Erythroblast (primary cell): ENCODE results near the gene CCDC134.

Source experiments
- DNase-seq, 2 experiments: peaks; one replicate each; lab custom pipeline; 2025; lab: John Stamatoyannopoulos, UW
- GATA1 ChIP-seq: IDR thresholded peaks from 2 replicates; pipeline ENCODE4 v1.6.1; 2011; ENCODE audit warnings: low read depth, mild to moderate bottlenecking, control low read depth, low read length, moderate library complexity
- POLR2A ChIP-seq: IDR thresholded peaks from 2 replicates; pipeline ENCODE4 v1.6.1; 2011; ENCODE audit warnings: mild to moderate bottlenecking, low read length

The CCDC134 gene

DNA sequence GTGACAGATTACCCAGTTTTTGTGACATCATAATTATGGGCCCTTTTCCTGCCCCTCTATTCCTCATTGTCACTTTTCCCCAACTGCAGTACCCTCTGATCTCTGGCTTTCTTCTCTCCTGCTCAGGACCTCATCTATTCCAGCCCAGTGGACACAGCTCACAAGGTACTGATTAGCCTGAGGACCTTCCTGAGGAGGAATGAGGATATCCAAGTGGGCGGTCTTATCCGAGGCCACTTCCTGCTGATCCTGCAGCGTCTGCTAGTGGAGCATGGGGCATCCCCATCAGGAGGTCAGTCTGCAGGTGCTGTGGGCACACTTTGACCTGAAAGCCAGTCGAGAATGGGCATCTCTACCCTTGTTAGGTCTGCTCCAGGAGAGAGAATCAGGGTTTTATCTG, 24.5 kb upstream of the CCDC134 start:
- TF ChIP-seq POLR2A (no peak), GATA1 (no peak)
- DNase-seq, result no peak

DNA sequence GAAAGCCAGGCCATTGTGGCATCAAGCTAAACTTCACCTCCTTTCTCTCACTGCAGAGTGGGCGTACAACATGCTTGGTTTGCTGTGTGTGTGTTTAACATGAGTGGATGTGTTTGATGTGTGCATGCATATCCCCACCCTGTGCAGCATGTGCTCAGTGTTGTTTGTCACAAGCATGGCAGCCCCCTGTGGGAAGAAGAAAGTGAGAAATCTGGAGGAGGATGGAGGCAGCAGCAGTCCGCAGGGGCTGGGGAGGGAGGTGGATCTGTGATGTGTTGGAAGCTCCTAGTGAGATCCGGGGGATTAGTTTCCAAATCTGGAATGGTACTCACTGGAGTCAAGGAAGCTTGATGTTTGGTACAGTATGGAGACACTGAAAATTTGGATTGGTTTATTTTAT, 24.1 kb upstream of the CCDC134 start:
- DNase-seq, result no peak
- TF ChIP-seq GATA1 (no peak), POLR2A (no peak)

DNA sequence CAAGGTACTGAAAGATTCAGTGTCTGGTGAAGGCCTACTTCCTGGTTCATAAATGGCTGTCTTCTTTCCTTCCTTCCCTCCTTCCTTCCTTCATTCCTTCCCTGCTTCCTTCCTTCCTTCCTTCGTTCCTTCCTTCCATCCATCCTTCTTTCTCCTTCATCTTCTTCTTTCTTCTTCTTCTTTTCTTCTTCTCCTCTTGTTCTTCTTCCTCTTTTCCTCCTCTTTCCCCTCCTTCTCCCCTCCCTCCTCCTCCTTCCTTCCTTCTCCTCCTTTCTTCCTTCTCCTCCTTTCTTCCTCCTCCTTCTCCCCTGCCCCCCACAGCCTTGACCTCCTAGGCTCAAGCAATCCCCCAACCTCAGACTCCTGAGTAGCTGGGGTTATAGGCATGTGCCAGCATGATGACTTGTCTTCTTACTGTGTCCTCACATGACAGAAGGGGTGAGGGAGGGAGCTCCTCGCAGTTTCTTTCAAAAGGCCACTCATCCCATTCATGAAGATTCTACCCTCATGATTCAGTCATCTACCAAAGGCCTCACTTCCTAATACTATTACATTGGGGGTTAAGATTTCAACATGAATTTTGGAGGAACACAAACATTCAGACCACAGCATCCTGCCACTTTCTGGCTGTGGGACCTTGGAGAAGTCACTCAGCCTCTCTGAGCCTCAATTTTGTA, 22.6 kb upstream of the CCDC134 start:
- TF ChIP-seq GATA1 (no peak), POLR2A (no peak)
- DNase-seq, result no peak

DNA sequence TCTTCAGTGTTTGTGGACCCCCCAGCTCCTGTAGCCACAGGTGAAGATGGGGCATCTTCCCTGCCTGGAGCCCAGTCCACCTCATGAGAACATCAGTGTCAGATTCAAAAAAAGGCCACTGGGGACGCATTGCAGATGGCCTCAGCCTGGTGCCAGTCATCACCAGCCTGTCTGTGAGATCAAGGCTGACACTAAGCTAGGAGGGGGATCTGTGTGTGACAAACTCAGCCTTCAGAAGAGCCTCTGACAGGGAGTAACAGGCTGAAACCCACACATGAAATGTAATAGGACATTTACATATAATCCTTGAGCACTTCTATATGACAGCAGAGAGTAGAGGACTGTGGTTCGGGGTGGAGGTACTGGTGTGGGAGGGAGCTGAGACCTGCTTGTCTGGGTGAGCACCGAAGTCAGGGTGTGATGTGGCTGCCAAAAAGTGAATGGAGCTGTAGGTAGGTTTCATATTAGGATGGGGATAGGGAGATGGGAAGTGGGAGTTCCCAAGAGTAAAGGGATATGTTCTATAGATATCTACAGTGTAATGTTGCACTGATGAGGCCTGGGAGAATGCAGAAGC, 20.5 kb upstream of the CCDC134 start:
- no peak for DNase-seq
- TF ChIP-seq GATA1, result no peak
- TF ChIP-seq POLR2A, result no peak

DNA sequence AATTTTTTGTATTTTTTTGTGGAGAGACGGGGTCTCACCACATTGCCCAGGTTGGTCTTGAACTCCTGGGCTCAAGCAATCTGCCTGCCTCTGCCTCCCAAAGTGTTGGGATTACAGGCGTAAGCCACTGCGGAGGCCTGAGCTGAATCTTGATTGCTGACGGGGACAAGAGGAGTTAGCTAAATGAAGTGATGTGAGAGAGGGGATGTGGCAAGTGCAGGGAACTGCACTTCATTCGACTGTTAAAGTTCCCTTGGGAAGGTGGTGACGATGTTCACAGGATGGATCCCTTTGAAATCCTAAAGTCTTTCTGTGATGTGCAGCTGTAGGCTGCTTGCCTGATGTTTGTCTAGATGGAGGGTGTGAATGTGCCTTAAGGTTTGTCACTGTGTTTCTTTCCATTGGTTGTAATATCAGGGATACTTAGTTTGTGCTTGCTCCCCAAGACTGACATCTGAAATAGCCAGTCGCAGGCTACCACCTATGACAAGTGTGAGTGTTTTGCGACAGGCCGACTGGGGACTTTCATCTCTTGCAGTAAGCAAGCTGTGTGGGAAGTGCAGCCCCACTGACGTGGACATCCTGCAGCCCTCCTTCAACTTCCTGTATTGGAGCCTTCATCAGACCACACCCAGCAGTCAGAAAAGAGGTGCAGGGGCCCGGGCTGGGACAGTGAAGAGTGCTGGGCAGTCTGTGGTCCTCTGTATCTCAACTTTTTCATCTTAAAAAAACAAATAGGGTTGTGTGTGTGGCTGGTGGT, 19.6 kb upstream of the CCDC134 start:
- TF ChIP-seq POLR2A (no peak), GATA1 (no peak)
- DNase-seq, result peak; percentile 19 to 39

DNA sequence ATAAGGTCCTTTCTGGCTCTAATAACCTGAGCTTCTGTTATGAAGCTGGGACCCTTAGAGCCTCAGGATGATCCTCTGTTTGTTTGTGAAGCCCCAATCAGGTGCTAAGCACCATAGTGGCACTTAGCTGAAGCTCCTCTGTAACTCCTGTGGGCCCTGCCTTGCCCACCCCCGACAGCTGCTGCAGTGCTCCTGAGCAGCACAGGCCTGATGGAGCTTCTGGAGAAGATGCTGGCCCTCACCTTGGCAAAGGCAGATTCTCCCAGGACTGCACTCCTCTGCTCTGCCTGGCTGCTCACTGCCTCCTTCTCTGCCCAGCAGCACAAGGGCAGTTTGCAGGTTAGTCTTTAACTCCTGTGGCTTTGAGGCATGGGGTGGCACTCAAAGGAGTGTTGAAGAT, 19.0 kb upstream of the CCDC134 start:
- no peak for DNase-seq
- no peak for TF ChIP-seq POLR2A
- no peak for TF ChIP-seq GATA1

DNA sequence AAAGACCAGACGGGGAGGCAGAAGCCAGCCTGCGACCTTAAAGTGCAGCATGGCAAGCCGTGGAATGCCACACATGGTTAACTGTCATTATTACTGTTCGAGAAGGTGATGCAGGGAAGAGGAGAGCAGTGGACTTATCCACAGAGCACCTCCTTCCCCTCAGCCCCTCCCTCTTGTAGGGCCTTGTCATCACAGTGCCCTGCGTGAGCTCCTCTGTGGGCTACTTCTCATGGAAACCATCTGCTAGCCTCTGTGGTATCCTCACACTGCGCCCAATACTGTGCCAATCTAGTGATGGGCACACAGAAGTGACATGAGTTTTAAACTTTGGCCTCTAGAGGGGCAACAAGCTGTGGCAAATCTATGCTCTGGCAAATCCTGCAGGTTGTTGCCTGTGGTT, 18.2 kb upstream of the CCDC134 start:
- DNase-seq, result no peak

DNA sequence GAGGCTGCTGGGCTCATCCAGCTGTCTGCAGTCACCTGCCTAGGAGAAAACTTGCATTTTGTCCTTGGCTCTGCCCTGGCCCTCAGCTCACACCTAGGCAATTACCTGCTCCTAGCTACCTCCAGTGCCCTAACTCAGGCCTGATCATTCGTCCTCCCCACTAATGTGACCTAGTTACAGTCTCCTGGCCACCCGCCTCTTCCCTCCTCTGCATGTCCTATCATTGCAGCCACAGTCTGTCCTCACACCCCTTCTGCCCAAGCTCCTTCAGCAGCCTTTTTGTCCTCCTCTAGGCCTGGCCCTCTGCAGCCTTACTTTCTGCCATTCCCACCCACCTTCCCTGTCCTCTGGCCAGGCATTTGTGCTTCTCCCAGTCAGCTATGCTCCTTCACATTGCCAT, 17.7 kb upstream of the CCDC134 start:
- DNase-seq, result no peak
- no peak for TF ChIP-seq POLR2A
- no peak for TF ChIP-seq GATA1

More for the DNA sequence above, 18.2 kb upstream of the CCDC134 start:
- no peak for TF ChIP-seq POLR2A
- TF ChIP-seq GATA1, result no peak

DNA sequence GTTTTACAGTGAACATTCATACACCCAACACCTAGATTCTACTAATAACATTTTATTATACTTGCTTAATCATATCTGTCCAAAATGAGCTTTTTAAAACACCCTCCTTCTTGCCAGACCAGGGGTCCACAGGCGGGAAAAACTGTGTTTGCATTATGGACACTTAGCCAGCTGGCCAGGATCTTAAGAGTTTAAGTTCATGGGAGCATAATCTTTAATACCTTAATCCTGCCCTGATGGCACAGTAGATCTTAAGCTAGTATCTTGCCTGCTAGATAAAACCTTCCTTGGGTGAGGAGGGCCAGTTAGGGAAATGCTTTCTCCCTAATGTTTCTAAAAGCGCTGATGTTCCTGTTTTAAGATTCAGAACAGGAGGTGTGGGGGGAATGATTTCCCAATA, 13.1 kb upstream of the CCDC134 start:
- TF ChIP-seq POLR2A, result no peak
- TF ChIP-seq GATA1, result no peak
- DNase-seq, result no peak

DNA sequence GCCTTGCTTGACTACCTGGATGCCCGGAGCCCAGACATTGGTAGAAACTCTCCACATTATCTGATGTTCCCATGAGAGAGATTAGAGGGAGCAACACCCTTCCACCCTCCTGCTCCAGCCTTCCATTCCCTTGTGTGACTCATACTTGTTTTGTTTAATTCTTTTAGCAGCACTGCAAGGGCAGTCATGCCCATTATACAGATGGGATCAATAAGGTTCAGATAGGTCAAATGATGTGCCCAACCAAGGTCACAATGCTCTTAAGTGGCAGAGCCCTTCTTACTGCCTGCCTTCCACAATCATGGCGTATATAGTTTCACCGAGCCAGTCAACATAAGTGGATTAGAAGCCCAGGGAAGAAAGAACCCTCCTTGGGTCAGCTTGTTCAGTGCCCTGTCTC, 6.6 kb upstream of the CCDC134 start:
- no peak for DNase-seq

DNA sequence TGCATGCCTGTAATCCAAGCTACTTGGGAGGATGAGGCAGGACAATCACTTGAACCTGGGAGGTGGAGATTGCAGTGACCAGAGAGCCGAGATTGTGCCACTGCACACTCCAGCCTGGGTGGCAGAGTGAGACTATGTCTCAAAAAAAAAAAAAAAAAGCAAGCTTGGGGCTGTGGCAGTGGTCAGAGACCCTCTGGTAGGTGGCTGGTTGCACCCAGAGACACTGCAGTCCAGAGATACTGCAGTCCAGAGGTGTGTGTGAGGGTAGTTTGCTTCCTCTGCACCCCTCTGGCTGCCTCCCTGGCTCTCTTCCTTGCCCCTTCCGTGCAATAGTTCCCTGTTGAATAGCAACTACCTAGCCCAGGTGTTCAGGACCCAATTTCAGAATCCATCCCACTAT, 1.7 kb upstream of the CCDC134 start:
- DNase-seq, result no peak
- no peak for TF ChIP-seq GATA1
- TF ChIP-seq POLR2A, result no peak

More for the DNA sequence above, 6.6 kb upstream of the CCDC134 start:
- TF ChIP-seq GATA1, result no peak
- TF ChIP-seq POLR2A, result no peak

DNA sequence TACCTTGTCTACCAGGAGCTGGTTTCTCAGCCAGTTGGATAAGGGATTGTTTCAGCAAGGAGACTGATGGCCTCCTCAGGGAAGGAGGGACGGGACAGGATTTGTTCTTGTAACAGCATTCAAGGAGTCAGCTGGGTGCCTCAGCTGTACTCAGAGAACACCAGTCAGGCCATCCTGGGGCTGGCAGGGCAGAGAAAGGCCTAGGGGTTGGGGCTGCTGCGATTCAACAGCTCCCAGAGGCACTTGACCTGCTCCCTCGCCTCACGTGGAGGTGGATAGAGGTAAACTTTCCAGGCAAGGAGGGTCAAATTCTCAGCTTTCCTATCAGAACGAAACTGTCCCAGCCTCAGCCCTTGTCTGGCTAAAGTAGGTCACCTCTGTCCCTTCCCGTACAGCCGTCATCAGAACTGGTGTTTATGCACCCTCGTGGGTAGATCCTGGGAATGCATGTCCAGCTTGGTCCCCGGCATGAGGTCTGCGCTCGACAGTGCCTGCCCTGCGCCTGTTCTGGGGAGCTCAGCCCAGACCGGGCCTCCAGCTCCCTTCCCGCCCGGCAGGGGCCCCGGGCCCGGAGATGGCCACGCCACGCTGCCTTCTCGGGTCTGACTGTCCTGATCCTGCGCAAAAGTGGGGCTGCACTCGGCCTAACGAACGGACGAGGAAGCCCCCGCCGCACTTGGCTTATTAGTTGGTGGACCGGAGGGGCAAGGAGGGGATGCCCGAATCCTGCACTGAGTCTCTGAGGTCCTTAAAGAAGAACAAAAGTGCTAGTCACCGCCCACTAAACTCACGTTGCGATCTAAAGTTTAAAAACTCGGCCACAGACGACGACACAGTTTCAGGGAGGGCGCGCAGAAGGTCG, 762 bp upstream of the CCDC134 start:
- peak; percentile 25 to 43 for DNase-seq
- TF ChIP-seq GATA1 (no peak), POLR2A (no peak)

DNA sequence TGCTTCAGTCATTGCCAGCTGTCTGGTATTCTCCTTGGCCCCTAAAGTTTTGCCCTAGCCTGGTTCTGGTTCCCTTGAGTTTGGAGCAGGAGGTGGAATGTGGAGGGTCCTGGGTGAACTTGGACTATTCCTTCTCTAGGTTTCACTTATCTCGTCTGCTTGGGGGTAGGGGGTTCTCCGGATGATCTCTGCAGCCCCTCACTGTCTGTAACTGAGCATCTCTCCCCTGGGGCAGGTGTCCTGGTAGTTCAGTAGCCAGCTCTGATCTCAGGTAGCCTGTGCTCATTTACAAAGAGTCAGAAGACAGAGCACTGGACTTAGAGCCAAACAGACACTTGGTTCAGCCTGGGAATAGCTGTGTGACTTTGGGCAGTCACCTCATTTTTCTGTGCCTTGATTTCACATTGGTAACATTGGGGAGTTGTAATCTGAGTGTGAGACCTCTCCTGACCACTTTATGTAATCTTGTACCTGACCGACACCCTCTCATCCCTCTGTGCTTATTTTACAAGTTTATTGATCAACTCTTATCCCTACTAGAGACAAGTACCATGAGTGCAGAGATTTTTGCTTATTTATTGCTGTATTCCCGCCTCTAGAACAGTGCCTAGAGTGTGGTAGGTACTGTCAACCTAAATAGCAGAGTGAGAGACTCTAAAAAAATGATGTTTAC, 804 bp downstream of the CCDC134 start:
- peak in 1 of 2 experiments; percentile 39 for DNase-seq
- no peak for TF ChIP-seq POLR2A
